Measurements from ENCODE around the gene SYF2. TPM values are rescaled to one million over a fixed set of nuclear protein-coding genes. Genes with fewer than 3 reads are reported as not detected.
A peak's percentile ranks its signal among the peaks of the same experiment; 100 is the strongest.
"Not testable (repeated sequence)": the region's sequence is repeated elsewhere in the genome, so short reads cannot be mapped to it uniquely, and the experiment has no call there.

The SYF2 gene
- polyA plus RNA-seq (2012; rRNA removed) = 31.1 and 32.3 TPM in 2 replicates
- polyA plus RNA-seq (2012; cell fraction: cytosol; rRNA removed) = 48.7 and 78.4 TPM in 2 replicates
- 13.6 and 15.8 TPM in 2 replicates for polyA plus RNA-seq (2012; cell fraction: nucleus; rRNA removed)

GRCh38 chr1:25232027-25232865, at the start of gene SYF2:
Gene SYF2 (minus strand): TSS chr1:25232502. CDS start chr1:25232467, 35 bp downstream.
- peak; percentile 93 for DNase-seq
- Histone ChIP-seq H2AFZ (ENCODE audit: low read depth) (peak within 1 kb of the TSS; percentile 96), H3K9me3 (no peaks in the 10 kb centered on the region), H3K9me2 (no peaks in the 10 kb centered on the region), H3K4me1 (ENCODE audit: control insufficient read depth in 1 of 2, insufficient read depth in 2 of 2, low read depth in 1 of 2, low read length in 1 of 2) (peaks cover 0 to 11% of the 10 kb centered on the region in 2 experiments; a peak in 3 of 4 replicates), H3F3A (replicated peaks; ENCODE audit: insufficient read depth) (peaks cover 7% of the 10 kb centered on the region), H3K79me2 (ENCODE audit: insufficient read depth) (peaks cover 81% of the 10 kb centered on the region), H3K27ac (ENCODE audit: low read depth in 2 of 2, low read length in 1 of 2) (peak within 1 kb of the TSS; percentile 89 to 93), H3K27me3 (ENCODE audit: insufficient read depth) (no peaks in the 10 kb centered on the region), H4K20me1 (ENCODE audit: insufficient read depth) (no peaks in the 10 kb centered on the region), H3K36me3 (replicated peaks in 1 of 2; ENCODE audit: control insufficient read depth in 1 of 2, insufficient read depth in 2 of 2, low read length in 1 of 2) (peaks cover 28 to 42% of the 10 kb centered on the region in 2 experiments), H3K9ac (peak within 1 kb of the TSS; percentile 93), H3K4me3 (ENCODE audit: low read depth in 2 of 2, low read length in 1 of 2) (peak within 1 kb of the TSS; percentile 88 to 99), H3K4me2 (peak within 1 kb of the TSS; percentile 86)
- TF ChIP-seq SIN3A (IDR thresholded peaks at IDR 0.05; ENCODE audit: borderline replicate concordance, low read depth, low read length) (peak; percentile 87; the same call in 1 of the 2 replicates), FOXJ3 (CRISPR knock-in tag; IDR thresholded peaks at IDR 0.05) (peak; percentile 42; the same call in 1 of the 2 replicates), FOXM1 (IDR thresholded peaks at IDR 0.05; ENCODE audit: low read depth) (no peak), ELF1 (IDR thresholded peaks at IDR 0.05) (peak; percentile 99), MXI1 (IDR thresholded peaks at IDR 0.05; ENCODE audit: low read depth, low read length) (peak; percentile 78; the same call in 1 of the 2 replicates), FOSL2 (IDR thresholded peaks at IDR 0.05; ENCODE audit: borderline replicate concordance, low read depth) (no peak), GABPA (IDR thresholded peaks at IDR 0.05; ENCODE audit: low read depth) (peak; percentile 97), YY1 (IDR thresholded peaks at IDR 0.05; ENCODE audit: low read depth) (peak; percentile 93), NRF1 (IDR thresholded peaks at IDR 0.05; ENCODE audit: low read depth, low read length) (peak; percentile 77), RAD21 (IDR thresholded peaks at IDR 0.05; ENCODE audit: low read length) (no peak), TAF1 (IDR thresholded peaks at IDR 0.05; ENCODE audit: borderline replicate concordance, low read depth, low read length) (peak; percentile 92), TEAD4 (IDR thresholded peaks at IDR 0.05; ENCODE audit: borderline replicate concordance, insufficient read depth) (no peak), JUND (IDR thresholded peaks at IDR 0.05) (no peak), MAX (IDR thresholded peaks at IDR 0.05; ENCODE audit: low read depth) (peak; percentile 86), POLR2AphosphoS5 (IDR thresholded peaks at IDR 0.05; ENCODE audit: low read depth, low read length) (peak; percentile 64), EP300 (IDR thresholded peaks at IDR 0.05; ENCODE audit: borderline replicate concordance in 1 of 2, low read depth in 1 of 2, low read length in 1 of 2) (no peak), USF1 (IDR thresholded peaks at IDR 0.05; ENCODE audit: borderline replicate concordance, low read depth) (no peak), GATA2 (CRISPR knock-in tag; IDR thresholded peaks at IDR 0.05) (no peak)
- TF ChIP-seq, protein P1, sequence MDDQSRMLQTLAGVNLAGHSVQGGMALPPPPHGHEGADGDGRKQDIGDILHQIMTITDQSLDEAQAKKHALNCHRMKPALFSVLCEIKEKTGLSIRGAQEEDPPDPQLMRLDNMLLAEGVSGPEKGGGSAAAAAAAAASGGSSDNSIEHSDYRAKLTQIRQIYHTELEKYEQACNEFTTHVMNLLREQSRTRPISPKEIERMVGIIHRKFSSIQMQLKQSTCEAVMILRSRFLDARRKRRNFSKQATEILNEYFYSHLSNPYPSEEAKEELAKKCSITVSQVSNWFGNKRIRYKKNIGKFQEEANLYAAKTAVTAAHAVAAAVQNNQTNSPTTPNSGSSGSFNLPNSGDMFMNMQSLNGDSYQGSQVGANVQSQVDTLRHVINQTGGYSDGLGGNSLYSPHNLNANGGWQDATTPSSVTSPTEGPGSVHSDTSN (IDR thresholded peaks at IDR 0.05) = peak; percentile 22; the same call in 1 of the 2 replicates
- ChIA-PET CTCF (interaction anchor here (1.1 to 2.1 kb wide), 5 partner anchors 8 to 418 kb away, joined by 3 to 9 read pairs (median 4); no protein-coding TSS in a partner anchor), POLR2A (interaction anchor here (0.6 to 2.4 kb wide), 10 partner anchors 9 to 318 kb away, joined by 3 to 24 read pairs (median 4); partner anchors contain the start of gene RSRP1)
- WGBS (ENCODE audit: low lambda C conversion rate) = 0% methylated on average over 32 of the region's 54 CpGs

DNA sequence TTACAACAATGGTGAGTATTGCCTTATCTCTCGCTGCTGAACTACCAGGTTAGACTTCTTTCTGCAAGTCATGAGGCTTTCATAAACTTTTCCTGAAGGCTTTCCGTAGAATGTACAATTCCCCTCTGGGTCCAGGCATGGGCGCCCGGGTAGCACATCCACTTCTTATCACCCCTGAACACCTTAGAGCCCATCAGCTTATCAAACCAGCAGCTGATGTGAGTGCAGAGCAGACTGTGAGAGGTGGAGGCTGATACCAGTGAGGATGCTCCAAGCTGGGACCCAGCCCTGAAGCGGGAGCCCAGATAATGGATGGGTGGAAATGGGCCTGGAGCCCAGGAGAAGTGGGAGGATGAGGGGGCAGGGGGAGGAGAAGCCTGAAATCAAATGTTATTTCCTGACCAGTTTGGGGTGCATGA, 47.4 kb upstream of the SYF2 start:
- H3K27me3 ChIP-seq (ENCODE audit: insufficient read depth); H3K27ac ChIP-seq (ENCODE audit: low read depth in 2 of 2, low read length in 1 of 2); H3K79me2 ChIP-seq (ENCODE audit: insufficient read depth); H4K20me1 ChIP-seq (ENCODE audit: insufficient read depth); H3K9me3 ChIP-seq; H3K9me2 ChIP-seq; H3K4me2 ChIP-seq; DNase-seq; H3K36me3 ChIP-seq (replicated peaks in 1 of 2; ENCODE audit: control insufficient read depth in 1 of 2, insufficient read depth in 2 of 2, low read length in 1 of 2); CTCF ChIA-PET; H3F3A ChIP-seq (replicated peaks; ENCODE audit: insufficient read depth); H3K4me3 ChIP-seq (ENCODE audit: low read depth in 2 of 2, low read length in 1 of 2); H2AFZ ChIP-seq (ENCODE audit: low read depth); H3K4me1 ChIP-seq (ENCODE audit: control insufficient read depth in 1 of 2, insufficient read depth in 2 of 2, low read depth in 1 of 2, low read length in 1 of 2); H3K9ac ChIP-seq: not testable (repeated sequence)
- POLR2A ChIA-PET = interaction anchor here (0.6 kb wide), 1 partner anchor 32 kb away, joined by 5 read pairs; the partner anchor contains the start of gene RSRP1
- no CpG with 5 or more reads among the region's 5 CpGs for WGBS (ENCODE audit: low lambda C conversion rate)

- WGBS (ENCODE audit: low lambda C conversion rate) = no CpG with 5 or more reads among the region's 8 CpGs
- H3K9me3 ChIP-seq; H3K79me2 ChIP-seq (ENCODE audit: insufficient read depth); CTCF ChIA-PET; H3K4me2 ChIP-seq; H3K4me1 ChIP-seq (ENCODE audit: control insufficient read depth in 1 of 2, insufficient read depth in 2 of 2, low read depth in 1 of 2, low read length in 1 of 2); H3K27me3 ChIP-seq (ENCODE audit: insufficient read depth); H2AFZ ChIP-seq (ENCODE audit: low read depth); POLR2A ChIA-PET; H3K36me3 ChIP-seq (replicated peaks in 1 of 2; ENCODE audit: control insufficient read depth in 1 of 2, insufficient read depth in 2 of 2, low read length in 1 of 2); H3K27ac ChIP-seq (ENCODE audit: low read depth in 2 of 2, low read length in 1 of 2); H3K4me3 ChIP-seq (ENCODE audit: low read depth in 2 of 2, low read length in 1 of 2); H3K9me2 ChIP-seq; H3K9ac ChIP-seq; H3F3A ChIP-seq (replicated peaks; ENCODE audit: insufficient read depth); DNase-seq; H4K20me1 ChIP-seq (ENCODE audit: insufficient read depth): not testable (repeated sequence)
These were observed 46.5 kb upstream of the SYF2 start for GRCh38 chr1:25278790-25279189.
